ENCODE data around the gene ADA.

GRCh38 chr20:44593751-44594150 is 57.7 kb downstream of the ADA start:
- TF ChIP-seq JUND (CRISPR knock-in tag; IDR thresholded peaks at IDR 0.05) = no peak
- no peak for TF ChIP-seq TBX3 (IDR thresholded peaks at IDR 0.05; ENCODE audit: borderline replicate concordance)
- TF ChIP-seq ZNF513 (CRISPR knock-in tag; conservative IDR thresholded peaks at IDR 0.05) = no peak
- no peak for TF ChIP-seq PATZ1 (CRISPR knock-in tag; IDR thresholded peaks at IDR 0.05)
- TF ChIP-seq CTCF (CRISPR knock-in tag; IDR thresholded peaks at IDR 0.05) = no peak

All from HepG2 (cell line).